Stimulated activated CD4-positive, alpha-beta T cell treated with anti-CD3 and anti-CD28 coated beads, Interleukin-1b, Interleukin-23, amount 100 ng/mL, for 1 hour (primary cell): ENCODE data around the gene FAM219B.

Source experiments
- DNase-seq, 2 donors: peaks; one replicate each; pipeline ENCODE4 v3.0.0-alpha.2; 2020; ENCODE audit warnings: low read depth in 2 of 2

The FAM219B gene

GRCh38 chr15:74873036-74873755, 33.5 kb downstream of the FAM219B start, which contains the start of gene SCAMP2:
TSS of gene SCAMP2 (minus strand) at chr15:74873365. CDS start at chr15:74873255, 110 bp downstream.
- peak; percentile 61 to 76 for DNase-seq

GRCh38 chr15:74872702-74873035, 34.0 kb downstream of the FAM219B start:
- DNase-seq, result no peak

GRCh38 chr15:74870436-74871215, 36.0 kb downstream of the FAM219B start:
- DNase-seq, result no peak

GRCh38 chr15:74869726-74870407, 36.8 kb downstream of the FAM219B start:
- DNase-seq, result no peak

- no peak for DNase-seq
Observed at GRCh38 chr15:74869372-74869725, 37.3 kb downstream of the FAM219B start.

GRCh38 chr15:74868059-74868458, 38.6 kb downstream of the FAM219B start:
- no peak for DNase-seq

GRCh38 chr15:74867466-74868038, 39.1 kb downstream of the FAM219B start:
- DNase-seq, result no peak

DNA sequence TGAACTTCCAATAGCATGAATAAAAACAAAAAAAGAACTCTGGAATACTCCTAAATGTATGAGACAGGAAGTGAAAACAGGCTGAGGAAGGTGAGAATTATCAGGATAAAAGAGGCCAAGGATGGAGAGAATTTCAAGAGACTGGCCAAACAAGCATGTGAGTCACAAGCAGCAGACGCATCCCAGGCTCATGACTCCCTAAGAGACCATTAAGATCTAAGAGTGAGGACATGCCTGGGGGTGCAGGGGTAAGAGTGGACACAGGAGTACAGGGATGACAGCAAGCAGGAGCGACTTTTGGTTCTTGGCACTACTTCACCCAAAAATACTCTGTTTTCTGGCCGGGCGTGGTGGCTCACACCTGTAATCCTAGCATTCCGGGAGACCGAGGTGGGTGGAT, 40.6 kb downstream of the FAM219B start:
- DNase-seq, result no peak

GRCh38 chr15:74865316-74865715, 41.3 kb downstream of the FAM219B start:
- DNase-seq, result no peak

DNA sequence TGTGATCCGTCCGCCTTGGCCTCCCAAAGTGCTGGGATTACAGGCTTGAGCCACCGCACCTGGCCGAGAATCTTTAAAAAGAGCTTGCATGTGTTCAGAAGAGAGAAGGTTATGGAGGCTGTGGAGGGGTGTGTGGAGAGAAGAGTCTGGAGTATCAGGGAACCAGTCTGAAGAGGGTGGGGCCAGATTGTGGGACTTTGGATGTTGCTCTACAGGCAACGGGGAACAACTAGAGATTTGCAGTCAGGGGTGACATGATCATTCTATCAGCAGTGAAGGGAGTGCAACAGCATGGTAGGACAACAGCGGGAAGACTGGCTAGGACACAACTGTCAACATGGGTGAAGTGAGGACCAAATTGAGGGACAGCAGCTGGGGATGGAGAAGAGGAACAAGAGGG, 42.4 kb downstream of the FAM219B start:
- DNase-seq, result no peak

GRCh38 chr15:74863239-74864056, 43.2 kb downstream of the FAM219B start:
- no peak for DNase-seq

GRCh38 chr15:74858369-74858740, 48.3 kb downstream of the FAM219B start:
- no peak for DNase-seq

DNA sequence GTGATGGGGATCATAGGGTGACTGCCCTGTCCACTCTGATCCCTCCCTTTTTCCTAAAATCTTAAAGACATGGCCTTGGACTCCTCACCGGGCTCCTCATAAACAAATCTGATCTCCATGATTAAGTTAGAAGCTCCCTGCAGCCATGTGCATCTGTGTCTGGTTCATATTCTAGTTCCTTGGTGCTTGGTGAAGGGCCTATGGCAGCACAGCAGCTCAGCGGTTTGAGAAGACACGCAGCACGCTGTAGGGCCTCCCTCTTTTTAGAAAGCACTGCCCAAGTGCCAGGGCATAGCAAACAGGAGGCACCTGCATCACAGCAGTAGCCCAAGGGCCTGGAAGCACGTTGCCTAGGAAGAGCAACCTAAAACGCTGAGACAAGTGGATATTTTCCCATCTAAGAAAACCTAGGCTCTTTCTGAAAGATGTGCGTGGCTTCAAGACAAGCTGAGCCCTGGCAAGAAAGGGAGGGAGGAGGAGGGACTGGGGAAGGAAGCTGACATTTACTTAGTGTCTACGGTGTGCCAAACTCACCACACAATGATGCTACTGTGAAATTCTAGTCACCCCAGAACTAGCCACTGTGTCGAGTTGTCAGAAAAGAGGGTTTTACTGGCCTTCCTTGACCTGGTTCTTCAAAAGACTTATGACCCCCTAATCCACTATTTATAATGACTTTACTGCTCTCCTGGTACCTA, 48.8 kb downstream of the FAM219B start:
- no peak for DNase-seq

DNA sequence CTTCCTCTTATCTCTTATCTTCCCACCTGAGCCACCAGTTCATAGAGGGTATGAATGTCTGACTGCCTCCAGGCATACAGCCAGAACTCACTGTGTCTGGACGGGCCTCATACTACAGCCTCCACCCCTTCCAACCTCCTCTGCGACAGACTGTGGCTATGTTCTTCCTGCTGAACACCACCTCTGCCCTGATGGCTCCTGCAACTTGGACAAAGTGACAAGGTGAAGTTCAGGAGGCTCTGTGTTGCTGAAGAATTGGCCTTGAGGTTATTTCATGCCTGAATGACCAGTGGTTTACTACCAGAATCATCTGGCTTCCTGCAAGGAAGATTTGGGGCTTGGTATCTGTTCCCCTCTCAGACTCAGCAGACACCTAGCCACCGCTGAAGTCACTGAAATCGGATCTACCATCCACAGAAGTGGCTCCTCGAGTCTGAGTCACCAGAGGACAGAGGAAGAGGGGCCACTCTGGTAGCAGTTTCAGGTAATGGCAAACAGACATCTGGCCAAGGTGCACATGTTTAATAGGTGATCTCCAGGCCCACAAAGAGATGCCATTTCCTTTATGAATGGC, 49.5 kb downstream of the FAM219B start:
- DNase-seq, result no peak

DNA sequence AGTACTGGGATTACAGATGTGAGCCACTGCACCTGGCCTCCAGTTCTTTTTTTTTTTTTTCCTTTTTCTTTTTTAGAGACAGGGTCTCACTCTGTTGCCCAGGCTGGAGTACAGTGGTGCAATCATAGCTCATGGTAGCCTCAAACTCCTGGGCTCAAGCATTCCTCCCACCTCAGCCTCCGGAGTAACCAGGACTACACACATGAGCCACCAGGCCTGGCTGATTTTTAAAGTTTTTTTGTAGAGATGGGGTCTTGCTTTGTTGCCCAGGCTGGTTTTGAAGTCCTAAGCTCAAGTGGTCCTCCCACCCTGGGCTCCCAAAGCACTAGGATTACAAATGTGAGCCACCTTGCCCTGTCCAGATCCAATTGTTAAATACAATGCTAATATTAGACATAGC, 50.1 kb downstream of the FAM219B start:
- DNase-seq, result no peak

- DNase-seq, result no peak
Observed at GRCh38 chr15:74855857-74856256, 50.8 kb downstream of the FAM219B start.

DNA sequence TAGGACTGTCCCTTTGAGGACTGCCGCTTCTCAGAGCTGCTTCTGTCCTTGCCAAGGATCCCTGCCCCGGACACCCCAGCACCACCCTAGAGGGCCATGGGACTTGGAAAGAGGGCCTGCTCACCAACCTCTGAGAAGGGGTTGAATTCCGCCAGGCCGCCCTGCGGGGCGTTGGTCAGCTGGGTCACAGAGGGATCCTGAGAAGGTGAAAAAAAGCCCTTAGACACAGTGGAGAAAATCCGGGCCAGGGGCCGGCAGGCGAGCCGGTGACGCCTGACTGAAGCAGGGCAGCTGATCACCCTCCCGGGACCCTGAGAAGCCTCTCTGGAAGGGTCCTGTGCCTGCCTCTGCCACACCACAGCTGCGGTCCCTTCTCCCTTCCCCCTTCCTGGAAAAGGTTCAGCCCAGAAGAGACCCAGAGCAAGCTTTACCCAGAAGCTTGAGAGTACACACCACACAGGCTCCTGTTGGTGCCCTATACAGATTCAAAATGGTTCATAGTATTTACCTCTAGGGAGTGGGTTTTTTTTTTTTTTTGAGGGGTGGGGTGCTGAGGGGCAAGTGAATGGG, 52.1 kb downstream of the FAM219B start:
- DNase-seq, result no peak

GRCh38 chr15:74851960-74852359, 54.7 kb downstream of the FAM219B start:
- DNase-seq, result no peak

DNA sequence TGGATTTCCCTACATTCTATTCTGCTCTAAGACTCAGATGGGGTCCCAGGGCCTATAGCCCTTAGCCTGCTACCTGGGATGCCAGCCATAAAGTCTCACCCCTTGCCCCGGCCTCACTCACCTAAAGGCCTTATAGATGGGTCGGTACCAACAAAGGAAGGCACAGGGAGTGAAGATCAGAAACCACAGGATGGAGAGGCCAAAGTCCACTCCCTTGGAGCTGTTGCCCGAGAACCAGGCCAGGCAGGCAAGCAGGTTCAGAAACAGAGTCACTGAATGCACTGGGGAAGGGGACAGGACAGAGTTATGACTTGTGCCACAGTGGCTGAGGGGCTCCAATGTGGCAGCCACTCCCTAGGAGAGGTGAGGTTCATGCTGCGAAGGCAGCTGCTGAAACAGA, 56.3 kb downstream of the FAM219B start:
- DNase-seq, result no peak
